Measurements from ENCODE around the gene ZNF512.

DNA sequence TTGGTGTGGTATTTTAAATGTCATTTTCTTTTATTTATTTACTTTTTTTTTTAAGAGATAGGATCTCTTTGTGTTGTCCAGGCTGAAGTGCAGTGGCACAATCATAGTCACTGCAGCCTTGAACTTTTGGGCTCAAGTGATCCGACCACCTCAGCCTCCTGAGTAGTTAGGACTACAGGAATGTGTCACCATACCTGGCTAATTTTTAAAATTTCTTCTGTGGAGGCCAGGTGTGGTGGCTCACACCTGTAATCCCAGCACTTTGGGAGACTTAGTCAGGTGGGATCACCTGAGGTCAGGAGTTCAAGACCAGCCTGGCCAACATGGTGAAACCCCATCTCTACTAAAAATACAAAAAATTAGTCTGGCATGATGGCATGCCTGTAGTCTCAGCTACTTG, 33.5 kb upstream of the ZNF512 start:
- TF ChIP-seq EZH2 (IDR thresholded peaks at IDR 0.05; ENCODE audit: insufficient read depth, poor library complexity, severe bottlenecking): no peak
- TF ChIP-seq EZH2phosphoT487 (IDR thresholded peaks at IDR 0.05; ENCODE audit: insufficient read depth, low read depth): no peak

All from GM23248 (cell line).